Transverse colon (tissue), 4 donors: ENCODE measurements around the gene CFAP97. TPM values are rescaled to one million over a fixed set of nuclear protein-coding genes. Genes with fewer than 3 reads are reported as not detected.
A peak's percentile ranks its signal among the peaks of the same experiment; 100 is the strongest.

Experiments
- DNase-seq: peaks from one replicate; pipeline ENCODE4 v3.0.0-alpha.2; 2019
- H3K27ac ChIP-seq, 4 donors: fragments of 200-600 bp; sonication (generic); 2 replicates each; pipeline ENCODE4 v1.5.1; 2016 to 2018; ENCODE audit warnings: inconsistent platforms in 4 of 4
- H3K27me3 ChIP-seq: fragments of 200-600 bp; sonication (generic); 2 replicates; pipeline ENCODE4 v1.5.1; 2017; ENCODE audit warnings: inconsistent platforms
- H3K36me3 ChIP-seq, 4 donors: fragments of 200-600 bp; sonication (generic); 2 replicates each; pipeline ENCODE4 v1.5.1; 2017 to 2019; ENCODE audit warnings: inconsistent platforms in 4 of 4
- H3K4me1 ChIP-seq, 4 donors: fragments of 200-600 bp; sonication (generic); 2 replicates each; pipeline ENCODE4 v1.5.1; 2017 to 2020; ENCODE audit warnings: inconsistent platforms in 4 of 4
- H3K4me3 ChIP-seq, 4 donors: fragments of 200-600 bp; sonication (generic); 1 replicate in 1 of 4; 2 replicates in 3 of 4; pipeline versions ENCODE4 v1.5.1 to v1.6.1; 2017 to 2019; ENCODE audit warnings: inconsistent platforms in 4 of 4
- H3K9me3 ChIP-seq, 2 donors: fragments of 200-600 bp; sonication (generic); 2 replicates each; pipeline ENCODE4 v1.5.1; 2017 to 2019; ENCODE audit warnings: inconsistent platforms in 2 of 2
- CTCF ChIP-seq, 5 experiments: fragments of 200-600 bp in 3 of 5; fragments of 450-650 bp in 2 of 5; sonication (generic) in 3 of 5; IDR thresholded peaks; 1 replicate in 2 of 5; 2 replicates in 3 of 5; pipeline ENCODE4 v1.5.1; 2016 to 2017; ENCODE audit warnings: antibody characterized with exemption in 5 of 5, inconsistent platforms in 3 of 5, mild to moderate bottlenecking in 2 of 5, moderate library complexity in 1 of 5
- EP300 ChIP-seq: sonication (generic); formaldehyde crosslinking; IDR thresholded peaks from one replicate; pipeline ENCODE4 v1.6.1; 2017; ENCODE audit warnings: antibody characterized with exemption, low read depth
- POLR2A ChIP-seq: fragments of 450-650 bp; IDR thresholded peaks from one replicate; pipeline ENCODE4 v1.6.1; 2016; ENCODE audit warnings: antibody characterized with exemption, mild to moderate bottlenecking, moderate library complexity
- POLR2AphosphoS5 ChIP-seq, 3 donors: sonication (generic); formaldehyde crosslinking; IDR thresholded peaks; one replicate each; pipeline ENCODE4 v1.6.1; 2016; ENCODE audit warnings: antibody characterized with exemption in 3 of 3
- WGBS, 2 donors: methylation state at CpG; one replicate each; pipeline ENCODE4 v1.1.5; 2018; ENCODE audit warnings: low coverage in 1 of 2; 5-methylcytosine and 5-hydroxymethylcytosine counted together
- in situ Hi-C, 4 donors: fragments of 200-750 bp; cut with MboI; loops; one replicate each; pipeline versions ENCODE4 v1.15.0 to v1.15.1; 2017; ENCODE audit warnings: low sequenced_read_pairs in 3 of 4, low pct_ligation_motif_present in 1 of 4, low pct_unique_long_range_greater_than_20kb in 1 of 4
- intact Hi-C: fragments of 100-400 bp; cut with DNase I; formaldehyde crosslinking; loops from one replicate; pipeline ENCODE4 v1.15.1; 2023; ENCODE audit warnings: low total_unique reads
- total RNA-seq, 4 donors: library from RNA; depleted of rRNA; stranded (reverse); fragments of >200 nt; gene quantifications; one replicate each; pipeline ENCODE4 v1.1.0, GENCODE V29; 2016

Gene CFAP97
- 10 to 100 TPM in 2 of 4 donors, 1 to 10 TPM in 2; 4.6 to 17.1 (median 9.3) TPM for total RNA-seq

- H3K9me3 ChIP-seq = no peaks in the 10 kb centered on the region
- peak within 1 kb of the TSS; percentile 65 to 80 (median 75) for H3K4me3 ChIP-seq
- H3K4me1 ChIP-seq = peaks cover 13 to 24% (median 22%) of the 10 kb centered on the region in 4 donors
- peak in 2 of 3 donors; percentile 30 to 60 for TF ChIP-seq POLR2AphosphoS5 (IDR thresholded peaks at IDR 0.05)
- no peak for TF ChIP-seq CTCF (IDR thresholded peaks at IDR 0.05)
- H3K36me3 ChIP-seq = no peaks in the 10 kb centered on the region
- WGBS, 2 donors = 0% methylated on average over 56 of the region's 103 CpGs; no CpG with 5 or more reads in 1 of the 2 donors
- in situ Hi-C loops = loop anchor here in 1 of 4 donors (10.0 kb wide), 1 partner anchor 191 kb away; the partner anchor contains the start of genes ANKRD37 and LRP2BP
- peak; percentile 92 for DNase-seq
- peak within 1 kb of the TSS; percentile 93 to 97 (median 96) for H3K27ac ChIP-seq
- no peaks in the 10 kb centered on the region for H3K27me3 ChIP-seq
- intact Hi-C loops = no loop called here
Measured at GRCh38 chr4:185203486-185204237, at the start of gene CFAP97. Gene CFAP97, minus strand, starts transcription at chr4:185204000. Its CDS starts 12,804 bp downstream, at chr4:185191196.

- Histone ChIP-seq H3K9me3 (no peaks in the 10 kb centered on the region), H3K27me3 (no peaks in the 10 kb centered on the region), H3K27ac (no peak overlapping the region), H3K4me1 (peaks cover 0 to 18% (median 0%) of the 10 kb centered on the region in 4 donors), H3K4me3 (no peak overlapping the region), H3K36me3 (no peaks in the 10 kb centered on the region)
- no peak for TF ChIP-seq POLR2A
- TF ChIP-seq POLR2AphosphoS5 (IDR thresholded peaks at IDR 0.05) = no peak
- 64 to 90% methylated on average over 2 of the region's 2 CpGs for WGBS, 2 donors
- intact Hi-C loops = no loop called here
- in situ Hi-C loops = no loop called here
- no peak for DNase-seq
Measured at GRCh38 chr4:185249105-185249504, 45.3 kb upstream of the CFAP97 start.

GRCh38 chr4:185248393-185249039, 44.7 kb upstream of the CFAP97 start:
- Histone ChIP-seq H3K36me3 (no peaks in the 10 kb centered on the region), H3K27ac (no peak overlapping the region), H3K9me3 (no peaks in the 10 kb centered on the region), H3K27me3 (no peaks in the 10 kb centered on the region), H3K4me3 (no peak overlapping the region), H3K4me1 (peaks cover 0 to 18% (median 0%) of the 10 kb centered on the region in 4 donors)
- intact Hi-C loops (no loop called here), in situ Hi-C loops (no loop called here)
- WGBS, 2 donors = 97 to 100% methylated on average over 2 to 3 of the region's 3 CpGs
- no peak for DNase-seq
- no peak for TF ChIP-seq POLR2AphosphoS5 (IDR thresholded peaks at IDR 0.05)
- TF ChIP-seq POLR2A = no peak
- TF ChIP-seq EP300 = no peak

GRCh38 chr4:185247151-185247550, 43.4 kb upstream of the CFAP97 start:
- no peaks in the 10 kb centered on the region for H3K27me3 ChIP-seq
- in situ Hi-C loops = no loop called here
- no peak for DNase-seq
- no peaks in the 10 kb centered on the region for H3K9me3 ChIP-seq
- peaks cover 0 to 20% (median 1%) of the 10 kb centered on the region in 4 donors for H3K4me1 ChIP-seq
- no peak overlapping the region for H3K4me3 ChIP-seq
- H3K36me3 ChIP-seq = no peaks in the 10 kb centered on the region
- WGBS, 2 donors = 71 to 86% methylated on average over 1 of the region's 1 CpG
- TF ChIP-seq CTCF (IDR thresholded peaks at IDR 0.05) = no peak
- TF ChIP-seq POLR2A = no peak
- no peak for TF ChIP-seq EP300
- no peak for TF ChIP-seq POLR2AphosphoS5 (IDR thresholded peaks at IDR 0.05)
- intact Hi-C loops = no loop called here
- H3K27ac ChIP-seq = no peak overlapping the region

- no peak for DNase-seq
- Histone ChIP-seq H3K27ac (no peak overlapping the region), H3K4me3 (no peak overlapping the region), H3K36me3 (no peaks in the 10 kb centered on the region), H3K27me3 (no peaks in the 10 kb centered on the region), H3K4me1 (peaks cover 0 to 16% (median 1%) of the 10 kb centered on the region in 4 donors), H3K9me3 (no peaks in the 10 kb centered on the region)
- intact Hi-C loops = no loop called here
- in situ Hi-C loops = no loop called here
- TF ChIP-seq CTCF (IDR thresholded peaks at IDR 0.05) = no peak
- no peak for TF ChIP-seq EP300
- no peak for TF ChIP-seq POLR2AphosphoS5 (IDR thresholded peaks at IDR 0.05)
- TF ChIP-seq POLR2A = no peak
- 60 to 63% methylated on average over 1 of the region's 1 CpG for WGBS, 2 donors
Measured at GRCh38 chr4:185246453-185246852, 42.7 kb upstream of the CFAP97 start.
